Fibroblast of the aortic adventitia (primary cell): ENCODE measurements around the gene KEAP1. TPM values are rescaled to one million over a fixed set of nuclear protein-coding genes. Genes with fewer than 3 reads are reported as not detected.

Experiments
- DNase-seq: peaks from one replicate; pipeline ENCODE4 v3.0.0-alpha.2; 2010; ENCODE audit warnings: low read depth
- H3K4me3 ChIP-seq: 2 replicates; pipeline ENCODE4 v1.5.1; 2011; ENCODE audit warnings: low read depth, mild to moderate bottlenecking, control low read depth, low read length, moderate library complexity
- CTCF ChIP-seq: IDR thresholded peaks from 2 replicates; pipeline ENCODE4 v1.5.1; 2011; ENCODE audit warnings: mild to moderate bottlenecking, low read length, control low read depth, inconsistent platforms; ENCODE audit not compliant: insufficient read depth
- total RNA-seq: library from RNA; depleted of rRNA; stranded (reverse); fragments of >200 nt; gene quantifications from 2 replicates; pipeline ENCODE4 v1.2.3, GENCODE V29; 2012; ENCODE audit warnings: low replicate concordance

KEAP1 gene
- total RNA-seq, 1 donor: 62.5 TPM

- no peak for TF ChIP-seq CTCF
- no peak for DNase-seq
- no peak overlapping the region for H3K4me3 ChIP-seq
Observed at GRCh38 chr19:10497371-10497770, 5.8 kb downstream of the KEAP1 start.

- TF ChIP-seq CTCF: no peak
- no peak overlapping the region for H3K4me3 ChIP-seq
- DNase-seq: no peak
Observed at GRCh38 chr19:10491472-10492047, 11.6 kb downstream of the KEAP1 start.

- TF ChIP-seq CTCF: no peak
- no peak for DNase-seq
- H3K4me3 ChIP-seq: no peak overlapping the region
Observed at GRCh38 chr19:10486551-10486950, 16.6 kb downstream of the KEAP1 start.

- peak; percentile 89 for DNase-seq
- H3K4me3 ChIP-seq: peak overlapping the region; percentile 61
- TF ChIP-seq CTCF: peak; percentile 50
Observed at GRCh38 chr19:10478903-10479384, 24.2 kb downstream of the KEAP1 start.

GRCh38 chr19:10478476-10478875 is 24.7 kb downstream of the KEAP1 start:
- H3K4me3 ChIP-seq: peak overlapping the region; percentile 14
- DNase-seq: peak; percentile 62
- TF ChIP-seq CTCF: no peak

- H3K4me3 ChIP-seq: no peak overlapping the region
- no peak for TF ChIP-seq CTCF
- no peak for DNase-seq
Observed at GRCh38 chr19:10474962-10475451, 28.1 kb downstream of the KEAP1 start.

GRCh38 chr19:10473192-10473591 is 30.0 kb downstream of the KEAP1 start:
- peak; percentile 30 for DNase-seq
- TF ChIP-seq CTCF: no peak
- H3K4me3 ChIP-seq: no peak overlapping the region
